Endothelial cell of umbilical vein (primary cell): ENCODE measurements around the gene CBX4. TPM values are rescaled to one million over a fixed set of nuclear protein-coding genes. Genes with fewer than 3 reads are reported as not detected.

Experiments used
- BruUV-seq: library from RNA; stranded (reverse); fragments of 400-500 nt; replicated peaks from 2 replicates; lab custom pipeline; 2021; lab: Mats Ljungman, UMichigan
- CTCF ChIA-PET: fragments of 300-600, 350-600 bp; sonication (Branson Sonifier 250); formaldehyde crosslinking; loops from one replicate; lab custom pipeline; 2021; ENCODE audit warnings: antibody characterized with exemption, inconsistent platforms; lab: Charles Lee
- POLR2A ChIA-PET: fragments of 300-600, 350-600 bp; sonication (Branson Sonifier 250); formaldehyde crosslinking; loops from one replicate; lab custom pipeline; 2021; ENCODE audit warnings: antibody characterized with exemption, inconsistent platforms; lab: Charles Lee
- DNase-seq: peaks from one replicate; pipeline ENCODE4 v3.0.0-alpha.2; 2011; ENCODE audit warnings: low read depth, low spot score
- FAIRE-seq: peaks from 2 replicates; lab custom pipeline; 2011; peaks lifted over from hg19 to GRCh38; lab: Jason Lieb, UNC
- H2AFZ ChIP-seq: 2 replicates; pipeline ENCODE4 v1.6.0; 2012; ENCODE audit warnings: low read depth, low read length, control low read depth, inconsistent platforms
- H3K27ac ChIP-seq: 2 replicates; pipeline ENCODE4 v1.5.1; 2011; ENCODE audit warnings: low read depth, mild to moderate bottlenecking, control low read depth, low read length, moderate library complexity; ENCODE audit not compliant: insufficient read depth
- H3K27me3 ChIP-seq, 2 experiments: 2 replicates each; pipeline versions ENCODE4 v1.6.0 to v1.6.1; 2011; ENCODE audit warnings: low read length in 2 of 2, mixed read lengths in 1 of 2; ENCODE audit not compliant: control insufficient read depth in 2 of 2, insufficient read depth in 2 of 2
- H3K36me3 ChIP-seq, 2 experiments: 2 replicates in 1 of 2; 3 replicates in 1 of 2; pipeline ENCODE4 v1.5.1; 2011; ENCODE audit warnings: low read length in 2 of 2, mild to moderate bottlenecking in 1 of 2, moderate library complexity in 1 of 2; ENCODE audit not compliant: control insufficient read depth in 2 of 2, insufficient read depth in 2 of 2; ENCODE audit errors: extremely low read depth in 1 of 2
- H3K4me1 ChIP-seq: 3 replicates; pipeline ENCODE4 v1.5.1; 2011; ENCODE audit warnings: mild to moderate bottlenecking, low read length; ENCODE audit not compliant: control insufficient read depth, insufficient read depth; ENCODE audit errors: extremely low read depth
- H3K4me2 ChIP-seq: 2 replicates; pipeline ENCODE4 v1.6.1; 2011; ENCODE audit warnings: low read length, control low read depth, mixed read lengths; ENCODE audit not compliant: insufficient read depth
- H3K4me3 ChIP-seq, 3 experiments: fragments of 200-600 bp in 1 of 3; sonication (generic), shearing (Covaris generic) in 1 of 3; replicated peaks in 1 of 3; 2 replicates each; pipeline ENCODE4 v1.5.1; 2011 to 2016; ENCODE audit warnings: control low read depth in 3 of 3, low read length in 3 of 3, mild to moderate bottlenecking in 2 of 3, inconsistent platforms in 1 of 3, low read depth in 1 of 3, moderate library complexity in 1 of 3; ENCODE audit not compliant: insufficient read depth in 1 of 3
- H3K79me2 ChIP-seq: 2 replicates; pipeline ENCODE4 v1.6.0; 2012; ENCODE audit warnings: low read length, inconsistent platforms; ENCODE audit not compliant: control insufficient read depth, insufficient read depth
- H3K9ac ChIP-seq: replicated peaks from 2 replicates; pipeline ENCODE3; 2011; ENCODE audit warnings: low read length, control low read depth; ENCODE audit not compliant: insufficient read depth; ENCODE audit errors: extremely low read depth
- H3K9me1 ChIP-seq: replicated peaks from 3 replicates; pipeline ENCODE4 v1.6.0; 2011; ENCODE audit warnings: mild to moderate bottlenecking, low read length; ENCODE audit not compliant: control insufficient read depth, insufficient read depth; ENCODE audit errors: extremely low read depth
- H3K9me3 ChIP-seq: replicated peaks from 2 replicates; pipeline ENCODE4 v1.5.1; 2012; ENCODE audit warnings: low read length, inconsistent platforms; ENCODE audit not compliant: control insufficient read depth, insufficient read depth
- H4K20me1 ChIP-seq: replicated peaks from 2 replicates; pipeline ENCODE3; 2011; ENCODE audit warnings: mild to moderate bottlenecking, low read length; ENCODE audit not compliant: control insufficient read depth, insufficient read depth; ENCODE audit errors: extremely low read depth
- EZH2 ChIP-seq: IDR thresholded peaks from 2 replicates; pipeline ENCODE4 v1.6.1; 2012; ENCODE audit warnings: borderline replicate concordance, low read depth, mild to moderate bottlenecking, moderate library complexity, low read length, inconsistent platforms; ENCODE audit not compliant: severe bottlenecking
- FOS ChIP-seq: IDR thresholded peaks from 2 replicates; pipeline ENCODE4 v1.6.1; 2011; ENCODE audit warnings: mild to moderate bottlenecking, low read length, moderate library complexity, borderline replicate concordance; ENCODE audit not compliant: insufficient read depth
- GATA2 ChIP-seq: IDR thresholded peaks from 2 replicates; pipeline ENCODE4 v1.7.0; 2011; ENCODE audit warnings: low read depth, mild to moderate bottlenecking, moderate library complexity, mixed read lengths, low read length; ENCODE audit not compliant: insufficient read length, insufficient read depth
- JUN ChIP-seq: IDR thresholded peaks from 2 replicates; pipeline ENCODE4 v1.6.1; 2011; ENCODE audit warnings: borderline replicate concordance, low read depth; ENCODE audit not compliant: insufficient read length, insufficient read depth
- MAX ChIP-seq: IDR thresholded peaks from 2 replicates; pipeline ENCODE4 v1.6.1; 2011; ENCODE audit not compliant: insufficient read depth, insufficient read length
- MYC ChIP-seq: IDR thresholded peaks from one replicate; pipeline ENCODE4 v1.6.1; 2011; ENCODE audit warnings: mild to moderate bottlenecking, low read depth, low read length
- POLR2A ChIP-seq: IDR thresholded peaks from 2 replicates; pipeline ENCODE4 v1.6.1; 2012; ENCODE audit warnings: low read depth, mild to moderate bottlenecking, control low read depth, low read length
- POLR2AphosphoS5 ChIP-seq: IDR thresholded peaks from 2 replicates; pipeline ENCODE4 v1.6.1; 2012; ENCODE audit warnings: low read depth, mild to moderate bottlenecking, control low read depth, low read length, moderate library complexity; ENCODE audit not compliant: insufficient read depth
- dilution Hi-C: fragments of 300-500 bp; cut with MboI; formaldehyde crosslinking; loops from one replicate; pipeline ENCODE4 v1.15.0; 2019; ENCODE audit warnings: low sequenced_read_pairs; ENCODE audit not compliant: extremely low pct_ligation_motif_present
- intact Hi-C: fragments of 100-400 bp; cut with micrococcal nuclease; formaldehyde crosslinking; loops from one replicate; pipeline ENCODE4 v1.10.0; 2022
- polyA plus RNA-seq, 4 experiments: library from polyadenylated mRNA; depleted of rRNA in 3 of 4; stranded (reverse) in 3 of 4; unstranded in 1 of 4; fragments of >200 nt; gene quantifications; 2 replicates each; pipeline versions ENCODE4 v1.2.1 to v1.2.3, GENCODE V29; 2011 to 2012; ENCODE audit warnings: missing spikeins in 1 of 4
- total RNA-seq: library from RNA; stranded (reverse); gene quantifications from 2 replicates; pipeline ENCODE4 v1.2.3, GENCODE V29; 2021
- TF ChIP-seq, protein P1 (sequence below), 2 donors: IDR thresholded peaks; 1 replicate in 1 of 2; 2 replicates in 1 of 2; pipeline ENCODE4 v1.5.1; 2011; ENCODE audit warnings: low read length in 2 of 2, mild to moderate bottlenecking in 2 of 2, moderate library complexity in 2 of 2, control low read depth in 1 of 2, inconsistent platforms in 1 of 2, low read depth in 1 of 2; ENCODE audit not compliant: insufficient read depth in 1 of 2; ENCODE audit errors: extremely low read depth in 1 of 2

CBX4 gene
- total and polyA plus RNA-seq, 2 donors (not counting 3 experiments of a cell fraction or from before 2014, with no cell fraction given): 7.0 to 12.3 TPM

- H3K36me3 ChIP-seq: no peaks in the 10 kb centered on the region
- ChIA-PET CTCF (no interaction called here), POLR2A (no interaction called here)
- no peak for TF ChIP-seq POLR2AphosphoS5
- no peaks in the 10 kb centered on the region for H3K4me1 ChIP-seq
- FAIRE-seq: no peak
- H3K27ac ChIP-seq: no peak overlapping the region
- no peaks in the 10 kb centered on the region for H4K20me1 ChIP-seq
- no peak for DNase-seq
- no peak overlapping the region for H3K4me3 ChIP-seq
- H3K9me1 ChIP-seq: no peaks in the 10 kb centered on the region
- H3K27me3 ChIP-seq: peaks cover 0 to 2% of the 10 kb centered on the region in 2 experiments
- intact Hi-C loops: no loop called here
- no peaks in the 10 kb centered on the region for H3K9me3 ChIP-seq
- no TSS peak for BruUV-seq
- H3K79me2 ChIP-seq: no peaks in the 10 kb centered on the region
- no peak overlapping the region for H2AFZ ChIP-seq
- H3K4me2 ChIP-seq: no peak overlapping the region
- dilution Hi-C loops: no loop called here
- H3K9ac ChIP-seq: no peak overlapping the region
These were observed 31.9 kb upstream of the CBX4 start for GRCh38 chr17:79871131-79871530.

DNA sequence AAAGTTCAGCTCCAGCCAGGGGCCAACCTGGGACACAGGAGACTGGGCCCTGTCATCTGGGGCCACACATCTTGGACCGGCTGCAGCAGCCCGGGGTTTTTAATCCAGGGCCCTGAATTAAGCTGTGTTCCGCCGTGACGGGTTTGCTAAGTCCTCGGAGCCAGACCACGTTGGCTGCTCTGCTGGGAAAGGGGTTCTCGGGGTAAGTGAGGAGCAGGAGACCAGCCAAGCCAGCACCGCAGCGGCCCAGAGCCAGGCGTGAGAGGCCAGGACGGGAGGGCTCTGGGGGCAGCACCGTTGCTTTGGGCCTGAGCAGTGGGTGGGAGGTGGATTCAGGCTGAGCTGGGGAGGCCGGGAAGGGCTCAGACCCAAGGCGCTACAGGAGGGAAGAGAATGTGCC, 31.3 kb upstream of the CBX4 start:
- H3K9me1 ChIP-seq: no peaks in the 10 kb centered on the region
- H4K20me1 ChIP-seq: no peaks in the 10 kb centered on the region
- dilution Hi-C loops: no loop called here
- no peak overlapping the region for H3K9ac ChIP-seq
- no peaks in the 10 kb centered on the region for H3K79me2 ChIP-seq
- H3K4me3 ChIP-seq: no peak overlapping the region
- no peaks in the 10 kb centered on the region for H3K4me1 ChIP-seq
- no TSS peak for BruUV-seq
- H3K36me3 ChIP-seq: no peaks in the 10 kb centered on the region
- H3K27ac ChIP-seq: no peak overlapping the region
- ChIA-PET POLR2A (no interaction called here), CTCF (no interaction called here)
- DNase-seq (no peak), FAIRE-seq (no peak)
- H2AFZ ChIP-seq: no peak overlapping the region
- no peak overlapping the region for H3K4me2 ChIP-seq
- intact Hi-C loops: no loop called here
- no peaks in the 10 kb centered on the region for H3K9me3 ChIP-seq
- peaks cover 0 to 2% of the 10 kb centered on the region in 2 experiments for H3K27me3 ChIP-seq
- TF ChIP-seq POLR2AphosphoS5 (no peak), GATA2 (no peak), EZH2 (no peak), MAX (no peak), MYC (no peak), POLR2A (no peak), JUN (no peak), FOS (no peak)
- TF ChIP-seq, protein P1, sequence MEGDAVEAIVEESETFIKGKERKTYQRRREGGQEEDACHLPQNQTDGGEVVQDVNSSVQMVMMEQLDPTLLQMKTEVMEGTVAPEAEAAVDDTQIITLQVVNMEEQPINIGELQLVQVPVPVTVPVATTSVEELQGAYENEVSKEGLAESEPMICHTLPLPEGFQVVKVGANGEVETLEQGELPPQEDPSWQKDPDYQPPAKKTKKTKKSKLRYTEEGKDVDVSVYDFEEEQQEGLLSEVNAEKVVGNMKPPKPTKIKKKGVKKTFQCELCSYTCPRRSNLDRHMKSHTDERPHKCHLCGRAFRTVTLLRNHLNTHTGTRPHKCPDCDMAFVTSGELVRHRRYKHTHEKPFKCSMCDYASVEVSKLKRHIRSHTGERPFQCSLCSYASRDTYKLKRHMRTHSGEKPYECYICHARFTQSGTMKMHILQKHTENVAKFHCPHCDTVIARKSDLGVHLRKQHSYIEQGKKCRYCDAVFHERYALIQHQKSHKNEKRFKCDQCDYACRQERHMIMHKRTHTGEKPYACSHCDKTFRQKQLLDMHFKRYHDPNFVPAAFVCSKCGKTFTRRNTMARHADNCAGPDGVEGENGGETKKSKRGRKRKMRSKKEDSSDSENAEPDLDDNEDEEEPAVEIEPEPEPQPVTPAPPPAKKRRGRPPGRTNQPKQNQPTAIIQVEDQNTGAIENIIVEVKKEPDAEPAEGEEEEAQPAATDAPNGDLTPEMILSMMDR (IDR thresholded peaks at IDR 0.05; ENCODE audit: extremely low read depth in 1 of 2, insufficient read depth in 1 of 2, low read depth in 1 of 2, low read length in 2 of 2): no peak
